GM13977 (cell line): ENCODE measurements around the gene HBS1L.

Experiments
- DNase-seq: peaks from one replicate; pipeline ENCODE4 v3.0.0; 2012; ENCODE audit warnings: low spot score
- in situ Hi-C: fragments of 300-500 bp; cut with MboI; formaldehyde crosslinking; loops from one replicate; pipeline ENCODE4 v1.12.0; 2022; ENCODE audit warnings: low sequenced_read_pairs, low pct_unique_long_range_greater_than_20kb, mixed read lengths, inconsistent platforms; ENCODE audit not compliant: unreplicated experiment
- TF ChIP-seq, protein P1 (sequence below): IDR thresholded peaks from 2 replicates; pipeline ENCODE4 v1.5.1; 2012; ENCODE audit warnings: mild to moderate bottlenecking, control low read depth; ENCODE audit not compliant: insufficient read depth; ENCODE audit errors: extremely low read depth, missing control alignments

HBS1L gene

DNA sequence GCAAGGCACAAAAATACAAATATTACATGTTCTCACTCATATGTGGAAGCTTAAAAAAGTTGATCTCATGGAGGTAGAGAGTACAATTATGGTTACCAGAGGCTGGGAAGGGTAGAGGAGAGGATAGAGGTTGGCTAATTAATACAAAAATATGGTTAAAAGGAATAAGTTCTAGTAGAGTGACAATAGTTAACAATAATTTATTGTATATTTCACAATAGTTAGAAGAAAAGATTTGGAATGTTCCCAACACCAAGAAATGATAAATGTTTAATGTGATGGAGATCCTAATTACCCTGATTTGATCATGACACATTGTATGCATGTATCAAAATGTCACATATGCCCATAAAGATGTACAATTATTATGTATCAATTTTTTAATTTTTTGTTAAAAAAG lies 106.5 kb downstream of the HBS1L start:
- DNase-seq = no peak
- TF ChIP-seq, protein P1, sequence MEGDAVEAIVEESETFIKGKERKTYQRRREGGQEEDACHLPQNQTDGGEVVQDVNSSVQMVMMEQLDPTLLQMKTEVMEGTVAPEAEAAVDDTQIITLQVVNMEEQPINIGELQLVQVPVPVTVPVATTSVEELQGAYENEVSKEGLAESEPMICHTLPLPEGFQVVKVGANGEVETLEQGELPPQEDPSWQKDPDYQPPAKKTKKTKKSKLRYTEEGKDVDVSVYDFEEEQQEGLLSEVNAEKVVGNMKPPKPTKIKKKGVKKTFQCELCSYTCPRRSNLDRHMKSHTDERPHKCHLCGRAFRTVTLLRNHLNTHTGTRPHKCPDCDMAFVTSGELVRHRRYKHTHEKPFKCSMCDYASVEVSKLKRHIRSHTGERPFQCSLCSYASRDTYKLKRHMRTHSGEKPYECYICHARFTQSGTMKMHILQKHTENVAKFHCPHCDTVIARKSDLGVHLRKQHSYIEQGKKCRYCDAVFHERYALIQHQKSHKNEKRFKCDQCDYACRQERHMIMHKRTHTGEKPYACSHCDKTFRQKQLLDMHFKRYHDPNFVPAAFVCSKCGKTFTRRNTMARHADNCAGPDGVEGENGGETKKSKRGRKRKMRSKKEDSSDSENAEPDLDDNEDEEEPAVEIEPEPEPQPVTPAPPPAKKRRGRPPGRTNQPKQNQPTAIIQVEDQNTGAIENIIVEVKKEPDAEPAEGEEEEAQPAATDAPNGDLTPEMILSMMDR = no peak
- in situ Hi-C loops = no loop called here

GRCh38 chr6:134945045-134945444 lies 109.6 kb downstream of the HBS1L start:
- TF ChIP-seq, protein P1 = no peak
- DNase-seq = no peak
- in situ Hi-C loops = no loop called here

DNA sequence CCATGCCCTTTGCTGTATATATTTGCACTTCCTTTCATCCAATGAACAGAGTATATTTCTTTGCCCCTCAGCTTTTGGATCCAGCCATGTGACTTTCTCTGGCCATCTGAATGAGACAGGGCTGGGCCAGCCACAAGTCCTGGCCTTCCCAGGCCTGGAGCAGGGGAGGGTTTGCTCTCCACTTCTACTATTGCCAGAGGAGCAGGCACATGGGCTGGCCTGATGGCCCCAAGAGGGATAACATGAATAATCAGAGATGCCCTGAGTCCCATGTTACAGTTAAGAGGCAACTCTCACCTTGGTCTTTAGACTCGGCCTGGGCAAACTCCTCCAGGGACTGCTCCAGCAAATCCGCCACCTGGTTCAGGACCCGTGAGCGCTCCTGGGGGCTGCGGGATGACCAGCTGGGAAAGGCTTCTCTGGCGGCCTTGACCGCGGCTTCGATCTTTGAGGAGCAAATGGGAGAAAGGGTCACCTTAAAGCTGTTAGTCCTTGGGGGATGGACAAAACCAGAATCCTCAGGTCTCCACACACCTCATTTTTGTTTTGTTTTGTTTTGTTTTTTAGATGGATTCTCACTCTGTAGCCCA lies 111.0 kb downstream of the HBS1L start:
- DNase-seq = no peak
- in situ Hi-C loops = no loop called here
- TF ChIP-seq, protein P1 = no peak

DNA sequence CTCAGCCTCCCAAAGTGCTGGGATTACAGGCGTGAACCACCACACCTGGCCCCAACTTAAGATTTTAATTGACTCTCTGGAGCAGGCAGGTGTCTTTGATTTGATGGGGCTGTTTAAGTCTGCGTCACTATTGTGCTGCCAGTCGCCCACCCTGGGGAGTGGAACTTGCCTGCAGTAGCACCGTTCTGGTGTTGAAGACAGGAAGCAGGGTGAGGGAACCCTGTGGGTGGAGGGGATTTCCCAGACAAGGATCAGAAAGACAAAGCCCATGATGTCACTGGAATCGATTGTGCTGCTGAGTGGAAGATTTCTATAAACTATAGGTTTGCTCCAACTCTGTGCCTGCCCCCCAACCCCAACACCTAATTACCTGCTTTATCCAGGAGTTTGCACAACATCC lies 115.7 kb downstream of the HBS1L start:
- peak; percentile 38 for DNase-seq
- TF ChIP-seq, protein P1 = no peak

GRCh38 chr6:134937426-134937825 lies 117.2 kb downstream of the HBS1L start:
- TF ChIP-seq, protein P1 = no peak
- in situ Hi-C loops = no loop called here
- no peak for DNase-seq

More for the DNA sequence above, 115.7 kb downstream of the HBS1L start:
- in situ Hi-C loops = no loop called here

DNA sequence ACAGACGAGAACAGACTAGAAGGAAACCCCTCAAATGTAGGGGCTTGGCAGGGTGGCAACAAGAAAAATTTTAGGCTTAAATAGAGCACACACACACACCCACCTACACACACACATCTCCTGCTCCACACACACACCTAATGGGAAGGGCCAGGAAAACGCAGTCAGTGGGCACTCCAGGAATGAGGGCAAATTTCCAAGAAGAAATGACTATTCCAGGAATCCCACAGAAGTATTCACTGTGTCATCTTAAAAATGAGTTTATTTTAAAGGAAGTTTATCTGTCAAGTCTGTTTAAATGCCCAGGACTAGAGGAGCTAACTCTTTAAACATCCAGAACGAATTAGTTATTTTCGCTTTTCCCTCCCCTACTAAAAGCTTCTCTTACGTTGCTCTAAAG lies 117.7 kb downstream of the HBS1L start:
- in situ Hi-C loops = no loop called here
- DNase-seq = no peak
- TF ChIP-seq, protein P1 = no peak
